Caco-2 (cell line): Measurements from ENCODE around the gene EIF2B1. TPM values are rescaled to one million over a fixed set of nuclear protein-coding genes. Genes with fewer than 3 reads are reported as not detected.

Experiments used
- BruUV-seq: library from RNA; stranded (reverse); fragments of 400-500 nt; replicated peaks from 2 replicates; lab custom pipeline; 2021; lab: Mats Ljungman, UMichigan
- CTCF ChIA-PET: fragments of 300-600 bp; sonication (Branson Sonifier 250); formaldehyde crosslinking; loops from one replicate; lab custom pipeline; 2022; ENCODE audit warnings: antibody characterized with exemption; lab: Charles Lee
- POLR2A ChIA-PET: fragments of 300-600 bp; sonication (Branson Sonifier 250); formaldehyde crosslinking; loops from one replicate; lab custom pipeline; 2022; ENCODE audit warnings: antibody characterized with exemption; lab: Charles Lee
- DNase-seq, 2 experiments: peaks; one replicate each; pipeline versions ENCODE4 v3.0.0 to v3.0.0-alpha.2; 2020 to 2022
- H3K27me3 ChIP-seq: replicated peaks from 2 replicates; pipeline ENCODE4 v1.6.0; 2011; ENCODE audit warnings: low read length; ENCODE audit not compliant: control insufficient read depth, insufficient read depth
- H3K36me3 ChIP-seq: 2 replicates; pipeline ENCODE4 v1.5.1; 2011; ENCODE audit warnings: low read length; ENCODE audit not compliant: control insufficient read depth, insufficient read depth
- H3K4me1 ChIP-seq: fragments of 250-450 bp; sonication (Bioruptor Pico); 2 replicates; pipeline ENCODE4 v1.5.1; 2020; ENCODE audit warnings: mild to moderate bottlenecking
- H3K4me3 ChIP-seq: 2 replicates; pipeline ENCODE4 v1.5.1; 2011; ENCODE audit warnings: low read depth, mild to moderate bottlenecking, control low read depth, low read length
- H3K9me3 ChIP-seq: fragments of 250-450 bp; sonication (Bioruptor Pico); 2 replicates; pipeline ENCODE4 v1.5.1; 2020; ENCODE audit warnings: mild to moderate bottlenecking, moderate library complexity
- H3K27ac Mint-ChIP-seq: one replicate; pipeline ENCODE4 v1.8.0; 2022; ENCODE audit warnings: mixed read lengths; ENCODE audit not compliant: unreplicated experiment
- H3K27me3 Mint-ChIP-seq: one replicate; pipeline ENCODE4 v1.8.0; 2022; ENCODE audit warnings: mixed read lengths; ENCODE audit not compliant: insufficient read depth, unreplicated experiment
- H3K36me3 Mint-ChIP-seq: one replicate; pipeline ENCODE4 v1.8.0; 2022; ENCODE audit warnings: mild to moderate bottlenecking, mixed read lengths; ENCODE audit not compliant: insufficient read depth, unreplicated experiment
- H3K4me1 Mint-ChIP-seq: one replicate; pipeline ENCODE4 v1.8.0; 2022; ENCODE audit warnings: low read depth, mixed read lengths; ENCODE audit not compliant: unreplicated experiment
- H3K4me3 Mint-ChIP-seq: one replicate; pipeline ENCODE4 v1.8.0; 2022; ENCODE audit warnings: mild to moderate bottlenecking, moderate library complexity, mixed read lengths; ENCODE audit not compliant: unreplicated experiment
- H3K9me3 Mint-ChIP-seq: one replicate; pipeline ENCODE4 v1.8.0; 2022; ENCODE audit warnings: mixed read lengths; ENCODE audit not compliant: unreplicated experiment
- intact Hi-C: fragments of 100-400 bp; cut with micrococcal nuclease; formaldehyde crosslinking; loops from one replicate; pipeline ENCODE4 v1.10.0; 2022; ENCODE audit not compliant: unreplicated experiment
- total RNA-seq: library from RNA; stranded (reverse); gene quantifications from 2 replicates; pipeline ENCODE4 v1.2.3, GENCODE V29; 2022
- TF ChIP-seq, protein P1 (sequence below), 2 experiments: fragments of 200-600 bp in 1 of 2; IDR thresholded peaks; 1 replicate in 1 of 2; 2 replicates in 1 of 2; pipeline versions ENCODE4 v1.5.1 to v1.8.0; 2011 to 2022; ENCODE audit warnings: antibody characterized with exemption in 1 of 2, control low read depth in 1 of 2, inconsistent platforms in 1 of 2, low read depth in 1 of 2, low read length in 1 of 2, mild to moderate bottlenecking in 1 of 2, moderate library complexity in 1 of 2; ENCODE audit not compliant: insufficient read depth in 1 of 2, severe bottlenecking in 1 of 2, unreplicated experiment in 1 of 2

Gene EIF2B1
- total RNA-seq, 1 experiment from 2014 or later, result 62.1 TPM

DNA sequence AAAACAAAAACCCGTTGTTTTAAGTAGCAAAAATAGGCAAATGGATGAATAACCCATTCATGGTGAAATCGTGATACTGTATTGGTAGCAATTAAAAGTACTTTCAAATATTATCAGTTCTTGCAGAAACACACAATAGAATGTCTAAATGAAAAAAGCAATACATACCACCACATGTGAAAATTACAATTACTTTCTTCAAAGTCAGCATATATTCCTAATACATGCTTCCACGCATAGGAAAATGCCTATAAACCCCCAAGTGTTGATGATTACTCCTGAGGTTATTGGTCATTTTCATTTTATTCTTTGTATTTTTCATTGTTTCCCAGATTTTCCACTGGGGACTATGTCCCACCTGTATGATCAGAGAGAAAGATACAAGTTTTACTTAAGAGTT lies 16.3 kb downstream of the EIF2B1 start:
- ChIA-PET CTCF (no interaction called here), POLR2A (no interaction called here)
- Histone ChIP-seq H3K4me1 (no peaks in the 10 kb centered on the region), H3K36me3 (peaks cover 5% of the 10 kb centered on the region), H3K27me3 (no peaks in the 10 kb centered on the region), H3K4me3 (no peak overlapping the region), H3K9me3 (no peaks in the 10 kb centered on the region)
- Mint-ChIP-seq H3K27me3 (no peaks in the 10 kb centered on the region), H3K36me3 (peaks cover 99% of the 10 kb centered on the region), H3K4me3 (no peak overlapping the region), H3K27ac (no peak overlapping the region), H3K9me3 (no peaks in the 10 kb centered on the region), H3K4me1 (no peaks in the 10 kb centered on the region)
- TF ChIP-seq, protein P1, sequence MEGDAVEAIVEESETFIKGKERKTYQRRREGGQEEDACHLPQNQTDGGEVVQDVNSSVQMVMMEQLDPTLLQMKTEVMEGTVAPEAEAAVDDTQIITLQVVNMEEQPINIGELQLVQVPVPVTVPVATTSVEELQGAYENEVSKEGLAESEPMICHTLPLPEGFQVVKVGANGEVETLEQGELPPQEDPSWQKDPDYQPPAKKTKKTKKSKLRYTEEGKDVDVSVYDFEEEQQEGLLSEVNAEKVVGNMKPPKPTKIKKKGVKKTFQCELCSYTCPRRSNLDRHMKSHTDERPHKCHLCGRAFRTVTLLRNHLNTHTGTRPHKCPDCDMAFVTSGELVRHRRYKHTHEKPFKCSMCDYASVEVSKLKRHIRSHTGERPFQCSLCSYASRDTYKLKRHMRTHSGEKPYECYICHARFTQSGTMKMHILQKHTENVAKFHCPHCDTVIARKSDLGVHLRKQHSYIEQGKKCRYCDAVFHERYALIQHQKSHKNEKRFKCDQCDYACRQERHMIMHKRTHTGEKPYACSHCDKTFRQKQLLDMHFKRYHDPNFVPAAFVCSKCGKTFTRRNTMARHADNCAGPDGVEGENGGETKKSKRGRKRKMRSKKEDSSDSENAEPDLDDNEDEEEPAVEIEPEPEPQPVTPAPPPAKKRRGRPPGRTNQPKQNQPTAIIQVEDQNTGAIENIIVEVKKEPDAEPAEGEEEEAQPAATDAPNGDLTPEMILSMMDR (IDR thresholded peaks at IDR 0.05; ENCODE audit: insufficient read depth in 1 of 2, low read depth in 1 of 2, low read length in 1 of 2, severe bottlenecking in 1 of 2, unreplicated experiment in 1 of 2), result no peak
- intact Hi-C loops, result no loop called here
- no peak for DNase-seq
- BruUV-seq, result no TSS peak

DNA sequence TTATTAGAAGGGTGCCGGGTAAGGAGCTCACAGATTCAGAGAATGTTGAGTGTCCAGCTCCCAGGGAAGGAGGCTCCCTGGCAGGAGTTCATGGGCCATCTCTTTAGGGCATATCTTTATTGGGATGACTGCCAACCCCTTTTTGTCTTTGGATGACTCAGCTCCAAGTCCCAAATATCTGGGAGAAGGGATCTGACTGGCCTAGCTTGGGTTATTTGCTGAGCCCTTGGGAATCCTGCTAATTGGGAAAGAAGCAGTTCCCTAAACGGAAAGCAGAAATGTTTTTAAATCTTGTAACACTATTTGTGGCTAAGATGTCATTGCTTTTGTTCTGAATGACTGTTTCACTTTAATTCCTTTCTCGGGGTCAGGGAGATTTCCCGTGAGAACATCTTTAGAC lies 19.0 kb downstream of the EIF2B1 start:
- Mint-ChIP-seq H3K27ac (no peak overlapping the region), H3K9me3 (no peaks in the 10 kb centered on the region), H3K4me3 (no peak overlapping the region), H3K27me3 (no peaks in the 10 kb centered on the region), H3K36me3 (peaks cover 100% of the 10 kb centered on the region), H3K4me1 (no peaks in the 10 kb centered on the region)
- DNase-seq, result no peak
- POLR2A ChIA-PET, result no interaction called here
- Histone ChIP-seq H3K27me3 (no peaks in the 10 kb centered on the region), H3K4me3 (no peak overlapping the region), H3K36me3 (peaks cover 4% of the 10 kb centered on the region), H3K9me3 (no peaks in the 10 kb centered on the region), H3K4me1 (no peaks in the 10 kb centered on the region)
- BruUV-seq, result no TSS peak
- TF ChIP-seq, protein P1 (IDR thresholded peaks at IDR 0.05; ENCODE audit: insufficient read depth in 1 of 2, low read depth in 1 of 2, low read length in 1 of 2, severe bottlenecking in 1 of 2, unreplicated experiment in 1 of 2), result no peak
- intact Hi-C loops, result no loop called here
- CTCF ChIA-PET, result no interaction called here

DNA sequence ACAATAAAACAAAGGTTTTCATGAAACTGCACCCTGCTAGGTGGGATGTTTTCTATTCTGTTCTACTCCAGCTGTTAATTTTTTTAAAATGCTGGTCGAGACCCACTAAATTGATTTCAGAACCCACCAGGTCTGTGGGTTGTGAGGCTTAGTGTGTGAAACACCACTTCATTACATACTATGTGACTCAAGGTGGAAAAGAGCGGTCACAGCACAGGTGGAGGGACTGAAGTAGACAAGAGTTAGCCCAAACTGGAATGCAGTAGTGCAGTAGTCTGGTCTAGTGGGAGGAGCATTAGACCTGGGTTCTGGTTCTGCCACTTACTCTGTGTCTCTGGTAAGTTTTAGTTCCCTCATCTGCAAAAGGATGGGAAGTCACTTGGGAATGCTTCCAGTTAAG lies 19.4 kb downstream of the EIF2B1 start:
- Mint-ChIP-seq H3K27me3 (no peaks in the 10 kb centered on the region), H3K27ac (no peak overlapping the region), H3K4me1 (no peaks in the 10 kb centered on the region), H3K9me3 (no peaks in the 10 kb centered on the region), H3K36me3 (peaks cover 100% of the 10 kb centered on the region), H3K4me3 (no peak overlapping the region)
- no TSS peak for BruUV-seq
- Histone ChIP-seq H3K36me3 (peaks cover 4% of the 10 kb centered on the region), H3K4me1 (no peaks in the 10 kb centered on the region), H3K27me3 (no peaks in the 10 kb centered on the region), H3K9me3 (no peaks in the 10 kb centered on the region), H3K4me3 (no peak overlapping the region)
- TF ChIP-seq, protein P1 (IDR thresholded peaks at IDR 0.05; ENCODE audit: insufficient read depth in 1 of 2, low read depth in 1 of 2, low read length in 1 of 2, severe bottlenecking in 1 of 2, unreplicated experiment in 1 of 2), result no peak
- ChIA-PET POLR2A (no interaction called here), CTCF (no interaction called here)
- no peak for DNase-seq
- intact Hi-C loops, result no loop called here
